GM23248 (cell line): ENCODE measurements around the gene SRRT. TPM values are rescaled to one million over a fixed set of nuclear protein-coding genes. Genes with fewer than 3 reads are reported as not detected.

Experiments
- DNase-seq: peaks from one replicate; pipeline ENCODE4 v3.0.0-alpha.2; 2015
- H2AFZ ChIP-seq: fragments of 200-600 bp; sonication (generic); 2 replicates; pipeline ENCODE4 v1.6.1; 2016; ENCODE audit warnings: antibody characterized with exemption
- H3F3A ChIP-seq: fragments of 200-600 bp; sonication (generic); 2 replicates; pipeline ENCODE4 v1.6.1; 2016; ENCODE audit warnings: mild to moderate bottlenecking, antibody characterized with exemption, mixed run types; ENCODE audit not compliant: insufficient read depth
- H3K27ac ChIP-seq: fragments of 200-600 bp; sonication (generic); 2 replicates; pipeline ENCODE4 v1.5.1; 2016; ENCODE audit warnings: mild to moderate bottlenecking
- H3K27me3 ChIP-seq: fragments of 200-600 bp; sonication (generic); replicated peaks from 2 replicates; pipeline ENCODE4 v1.6.1; 2016; ENCODE audit warnings: mild to moderate bottlenecking; ENCODE audit not compliant: insufficient read depth
- H3K36me3 ChIP-seq: fragments of 200-600 bp; sonication (generic); 2 replicates; pipeline ENCODE4 v1.6.1; 2016; ENCODE audit warnings: low read depth, mild to moderate bottlenecking
- H3K4me1 ChIP-seq: fragments of 200-600 bp; sonication (generic); 2 replicates; pipeline ENCODE4 v1.6.1; 2016; ENCODE audit warnings: mild to moderate bottlenecking; ENCODE audit not compliant: insufficient read depth
- H3K4me2 ChIP-seq: fragments of 200-600 bp; sonication (generic); one replicate; pipeline ENCODE4 v1.6.1; 2016; ENCODE audit warnings: mild to moderate bottlenecking; ENCODE audit not compliant: unreplicated experiment
- H3K4me3 ChIP-seq: fragments of 200-600 bp; sonication (generic); 2 replicates; pipeline ENCODE4 v1.5.1; 2016; ENCODE audit warnings: mild to moderate bottlenecking
- H3K79me2 ChIP-seq: fragments of 200-600 bp; sonication (generic); 2 replicates; pipeline ENCODE4 v1.6.1; 2016; ENCODE audit warnings: mild to moderate bottlenecking; ENCODE audit not compliant: insufficient read depth
- H3K9ac ChIP-seq: fragments of 200-600 bp; sonication (generic); 2 replicates; pipeline ENCODE4 v1.6.1; 2016; ENCODE audit warnings: mild to moderate bottlenecking
- H3K9me2 ChIP-seq: fragments of 200-600 bp; sonication (generic); 2 replicates; pipeline ENCODE4 v1.6.1; 2016; ENCODE audit warnings: mixed run types, mild to moderate bottlenecking, moderate library complexity; ENCODE audit not compliant: insufficient read depth
- H3K9me3 ChIP-seq: fragments of 200-600 bp; sonication (generic); one replicate; pipeline ENCODE4 v1.6.1; 2017; ENCODE audit warnings: low read depth
- H4K20me1 ChIP-seq: fragments of 200-600 bp; sonication (generic); 2 replicates; pipeline ENCODE4 v1.6.0; 2016; ENCODE audit not compliant: insufficient read depth
- EZH2 ChIP-seq: fragments of 200-600 bp; sonication (generic); IDR thresholded peaks from 2 replicates; pipeline ENCODE4 v1.6.1; 2018; ENCODE audit warnings: antibody characterized with exemption, mild to moderate bottlenecking; ENCODE audit not compliant: insufficient read depth, poor library complexity, severe bottlenecking
- EZH2phosphoT487 ChIP-seq: fragments of 200-600 bp; sonication (generic); IDR thresholded peaks from 2 replicates; pipeline ENCODE4 v1.6.1; 2018; ENCODE audit warnings: antibody characterized with exemption, moderate library complexity, mild to moderate bottlenecking, low read depth; ENCODE audit not compliant: insufficient read depth
- WGBS, 2 experiments: methylation state at CpG; one replicate each; pipeline ENCODE4 v1.1.6; 2015 to 2017; ENCODE audit warnings: low lambda C conversion rate in 2 of 2, low coverage in 1 of 2; ENCODE audit errors: missing lambda C conversion rate in 2 of 2; 5-methylcytosine and 5-hydroxymethylcytosine counted together
- in situ Hi-C: fragments of 300-500 bp; cut with MboI; formaldehyde crosslinking; loops from 2 replicates; pipeline ENCODE4 v1.15.0; 2020
- polyA plus RNA-seq: library from polyadenylated mRNA; unstranded; fragments of >200 nt; fragmentation: Nextera tagmentation; extraction: Ambion mirVana; gene quantifications from 2 replicates; pipeline ENCODE4 v1.2.1, GENCODE V29; 2016
- total RNA-seq: library from RNA; depleted of rRNA; stranded (reverse); fragments of >200 nt; shearing (Covaris generic); gene quantifications from 2 replicates; pipeline ENCODE4 v1.2.3, GENCODE V29; 2014

SRRT gene
- total and polyA plus RNA-seq, 2 experiments from 2014 or later = 57.1 to 74.9 TPM

- TF ChIP-seq EZH2 = no peak
- no peak for TF ChIP-seq EZH2phosphoT487
These were observed 8.8 kb upstream of the SRRT start for GRCh38 chr7:100865938-100866728.

GRCh38 chr7:100866729-100867039 is 8.2 kb upstream of the SRRT start:
- H3K4me3 ChIP-seq = peak overlapping the region; percentile 100
- H4K20me1 ChIP-seq = no peaks in the 10 kb centered on the region
- H2AFZ ChIP-seq = peak overlapping the region; percentile 83
- in situ Hi-C loops = loop anchor here (25.0 kb wide), 1 partner anchor 404 kb away; the partner anchor contains the start of gene SPACDR
- peaks cover 7% of the 10 kb centered on the region for H3K4me1 ChIP-seq
- peak overlapping the region; percentile 79 for H3K27ac ChIP-seq
- H3K9ac ChIP-seq = peak overlapping the region; percentile 100
- no peaks in the 10 kb centered on the region for H3K9me3 ChIP-seq
- no peak for DNase-seq
- H3F3A ChIP-seq = peaks cover 16% of the 10 kb centered on the region
- H3K4me2 ChIP-seq = peak overlapping the region; percentile 90
- 14 to 16% methylated on average over 5 of the region's 5 CpGs for WGBS, 2 experiments
- no peaks in the 10 kb centered on the region for H3K9me2 ChIP-seq
- peaks cover 3% of the 10 kb centered on the region; the same call in 1 of the 2 replicates for H3K36me3 ChIP-seq
- TF ChIP-seq EZH2 (no peak), EZH2phosphoT487 (no peak)
- H3K27me3 ChIP-seq = no peaks in the 10 kb centered on the region
- peaks cover 44% of the 10 kb centered on the region for H3K79me2 ChIP-seq

More at GRCh38 chr7:100865938-100866728, 8.8 kb upstream of the SRRT start:
- H3K9me2 ChIP-seq = no peaks in the 10 kb centered on the region
- peak overlapping the region; percentile 100 for H3K9ac ChIP-seq
- H3K4me1 ChIP-seq = peaks cover 7% of the 10 kb centered on the region
- peak overlapping the region; percentile 79 for H3K27ac ChIP-seq
- no peaks in the 10 kb centered on the region for H4K20me1 ChIP-seq
- peaks cover 16% of the 10 kb centered on the region for H3F3A ChIP-seq
- peak overlapping the region; percentile 100 for H3K4me3 ChIP-seq
- WGBS, 2 experiments = 32 to 33% methylated on average over 39 of the region's 46 CpGs
- peak; percentile 55 for DNase-seq
- peak overlapping the region; percentile 90 for H3K4me2 ChIP-seq
- H3K79me2 ChIP-seq = peaks cover 38% of the 10 kb centered on the region
- peak overlapping the region; percentile 83 for H2AFZ ChIP-seq
- no peaks in the 10 kb centered on the region for H3K27me3 ChIP-seq
- no peaks in the 10 kb centered on the region for H3K9me3 ChIP-seq
- H3K36me3 ChIP-seq = no peaks in the 10 kb centered on the region
- in situ Hi-C loops = loop anchor here (25.0 kb wide), 1 partner anchor 404 kb away; the partner anchor contains the start of gene SPACDR

- Histone ChIP-seq H2AFZ (peak within 1 kb of the TSS; percentile 83), H3K4me2 (peak within 1 kb of the TSS; percentile 90), H3K9me2 (no peaks in the 10 kb centered on the region), H3K4me3 (peak within 1 kb of the TSS; percentile 100), H3K27ac (peak within 1 kb of the TSS; percentile 79), H3K27me3 (no peaks in the 10 kb centered on the region), H3K9ac (peak within 1 kb of the TSS; percentile 100), H3K79me2 (peaks cover 45% of the 10 kb centered on the region), H3K36me3 (peaks cover 6% of the 10 kb centered on the region; the same call in 1 of the 2 replicates), H3K9me3 (no peaks in the 10 kb centered on the region), H3K4me1 (peaks cover 7% of the 10 kb centered on the region), H4K20me1 (no peaks in the 10 kb centered on the region), H3F3A (peaks cover 18% of the 10 kb centered on the region)
- in situ Hi-C loops = loop anchor here (25.0 kb wide), 1 partner anchor 405 kb away; the partner anchor contains the start of gene SPACDR
- 2% methylated on average over 39 of the region's 42 CpGs for WGBS, 2 experiments
- DNase-seq = peak; percentile 95
- TF ChIP-seq EZH2phosphoT487 = no peak
- no peak for TF ChIP-seq EZH2
These were observed 7.7 kb upstream of the SRRT start, which contains the start of gene TRIP6 for GRCh38 chr7:100867040-100867775. Gene TRIP6, plus strand, starts transcription at chr7:100867387. Its CDS starts 111 bp downstream, at chr7:100867498.

GRCh38 chr7:100867776-100868485 is 7.0 kb upstream of the SRRT start:
- 0 to 3% methylated on average over 16 to 20 of the region's 27 CpGs for WGBS, 2 experiments
- in situ Hi-C loops = loop anchor here (25.0 kb wide), 1 partner anchor 406 kb away; the partner anchor contains the start of gene SPACDR
- peak overlapping the region; percentile 83 for H2AFZ ChIP-seq

More at GRCh38 chr7:100867776-100868485, 7.0 kb upstream of the SRRT start:
- peak overlapping the region; percentile 100 for H3K9ac ChIP-seq
- no peak for TF ChIP-seq EZH2
- TF ChIP-seq EZH2phosphoT487 = no peak
- peaks cover 10% of the 10 kb centered on the region; the same call in 1 of the 2 replicates for H3K36me3 ChIP-seq
- peak; percentile 46 for DNase-seq
- H3K27ac ChIP-seq = peak overlapping the region; percentile 79
- no peaks in the 10 kb centered on the region for H3K27me3 ChIP-seq
- peak overlapping the region; percentile 100 for H3K4me3 ChIP-seq
- peaks cover 7% of the 10 kb centered on the region for H3K4me1 ChIP-seq
- H3K9me2 ChIP-seq = no peaks in the 10 kb centered on the region
- H3F3A ChIP-seq = peaks cover 23% of the 10 kb centered on the region
- H3K79me2 ChIP-seq = peaks cover 47% of the 10 kb centered on the region
- H4K20me1 ChIP-seq = no peaks in the 10 kb centered on the region
- no peaks in the 10 kb centered on the region for H3K9me3 ChIP-seq
- peak overlapping the region; percentile 90 for H3K4me2 ChIP-seq
